Mesodermal cell (in vitro differentiated cells): ENCODE data around the gene GIMAP5.

Experiments
- H3K27ac ChIP-seq: 2 replicates; pipeline ENCODE4 v1.7.0; 2013; ENCODE audit warnings: mild to moderate bottlenecking, low read depth, low read length, moderate library complexity; ENCODE audit not compliant: severe bottlenecking
- H3K36me3 ChIP-seq: 2 replicates; pipeline ENCODE4 v1.7.1; 2013; ENCODE audit warnings: mild to moderate bottlenecking, low read length, moderate library complexity; ENCODE audit not compliant: control insufficient read depth, insufficient read depth
- H3K4me1 ChIP-seq: one replicate; pipeline ENCODE4 v1.7.1; 2013; ENCODE audit warnings: mild to moderate bottlenecking, low read length; ENCODE audit not compliant: insufficient read depth, control insufficient read depth, poor library complexity, severe bottlenecking
- H3K4me3 ChIP-seq: 2 replicates; pipeline ENCODE4 v1.7.0; 2013; ENCODE audit warnings: low read length, control low read depth, mild to moderate bottlenecking; ENCODE audit not compliant: insufficient read depth, poor library complexity, severe bottlenecking; ENCODE audit errors: extremely low read depth
- H3K9me3 ChIP-seq: 2 replicates; pipeline ENCODE4 v1.7.1; 2013; ENCODE audit warnings: mild to moderate bottlenecking, low read length, moderate library complexity; ENCODE audit not compliant: control insufficient read depth
- WGBS, 2 experiments: methylation state at CpG; one replicate each; pipeline ENCODE4 v1.1.5; 2013; ENCODE audit warnings: missing lambda C conversion rate in 2 of 2; ENCODE audit not compliant: insufficient coverage in 2 of 2; 5-methylcytosine and 5-hydroxymethylcytosine counted together

Gene GIMAP5

DNA sequence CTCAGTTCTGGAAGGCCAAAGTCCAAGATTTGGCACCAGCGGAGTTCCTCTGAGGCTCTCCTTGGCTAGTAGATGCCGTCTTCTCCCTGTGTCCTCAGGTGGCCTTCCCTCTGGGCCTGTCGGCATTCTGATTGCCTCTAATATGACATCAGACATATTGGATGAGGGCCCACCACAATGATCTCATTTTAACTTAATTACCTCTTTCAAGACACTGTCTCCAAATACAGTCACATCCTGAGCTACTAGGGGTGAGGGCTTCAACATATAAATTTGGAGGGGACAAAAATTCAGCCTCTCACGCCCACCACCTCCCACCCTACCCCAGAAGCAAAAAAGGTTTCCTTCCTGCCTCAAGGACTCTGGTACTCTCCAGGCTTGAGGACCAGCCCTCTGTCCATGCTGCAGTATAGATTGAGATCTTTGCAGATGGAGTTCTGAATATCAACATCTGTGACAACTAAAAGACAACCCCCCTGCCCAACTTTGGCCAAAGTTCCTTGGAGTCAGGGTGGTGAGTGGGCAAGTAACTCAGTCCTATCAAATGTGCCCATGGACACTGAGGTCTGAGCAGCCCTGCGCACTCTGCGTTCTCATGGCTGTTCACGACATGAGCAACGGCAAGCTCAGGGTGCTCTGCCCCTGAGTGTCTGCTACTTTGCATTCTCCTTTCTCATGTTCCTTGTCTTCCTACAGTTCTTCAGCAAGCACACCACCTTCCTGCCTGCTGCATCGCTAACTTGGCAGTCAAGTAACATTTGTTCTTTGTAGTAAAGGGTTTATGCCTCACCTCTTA lies 51.5 kb downstream of the GIMAP5 start:
- no peaks in the 10 kb centered on the region for H3K36me3 ChIP-seq
- WGBS, 2 experiments: 73 to 78% methylated on average over 4 to 7 of the region's 9 CpGs
- H3K4me1 ChIP-seq: no peaks in the 10 kb centered on the region
- H3K9me3 ChIP-seq: no peaks in the 10 kb centered on the region
- no peak overlapping the region for H3K27ac ChIP-seq
- H3K4me3 ChIP-seq: no peak overlapping the region

DNA sequence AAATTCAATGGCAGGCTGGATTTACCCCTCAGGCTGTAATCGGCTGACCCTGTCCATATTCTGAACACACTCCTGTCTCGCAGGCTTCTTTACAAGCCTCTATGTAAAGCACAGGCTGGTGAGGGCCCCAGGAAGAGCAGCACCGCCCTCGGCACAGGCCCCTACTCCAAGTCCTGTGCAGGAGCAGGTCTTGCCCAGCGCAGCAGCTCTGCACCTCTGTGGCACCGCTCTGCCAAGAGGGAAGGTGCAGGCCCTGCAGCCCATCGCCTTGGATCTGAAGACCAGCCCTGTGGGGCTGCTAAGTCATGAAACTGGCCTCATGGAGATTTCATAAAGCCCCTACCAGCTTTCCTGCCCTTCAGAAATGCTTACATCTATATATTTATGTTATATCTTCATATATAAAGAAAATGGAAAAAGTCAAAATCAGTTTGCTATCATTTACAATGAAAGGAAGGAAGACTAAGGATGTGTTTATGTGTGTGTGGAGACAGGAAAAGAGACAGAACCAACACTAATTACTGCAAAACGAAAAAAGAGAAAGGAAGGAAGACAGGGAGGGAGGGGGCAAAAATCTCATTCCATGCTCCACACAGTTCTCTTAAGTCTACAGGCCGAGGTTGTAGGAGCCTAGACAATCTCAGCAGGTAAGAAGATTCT lies 53.3 kb downstream of the GIMAP5 start:
- Histone ChIP-seq H3K27ac (no peak overlapping the region), H3K36me3 (no peaks in the 10 kb centered on the region), H3K4me3 (no peak overlapping the region), H3K4me1 (no peaks in the 10 kb centered on the region), H3K9me3 (no peaks in the 10 kb centered on the region)
- WGBS, 2 experiments: 94 to 98% methylated on average over 4 to 7 of the region's 9 CpGs

GRCh38 chr7:150791304-150791703 lies 54.1 kb downstream of the GIMAP5 start:
- no peaks in the 10 kb centered on the region for H3K4me1 ChIP-seq
- H3K27ac ChIP-seq: no peak overlapping the region
- 82 to 93% methylated on average over 3 to 4 of the region's 5 CpGs for WGBS, 2 experiments
- H3K9me3 ChIP-seq: no peaks in the 10 kb centered on the region
- H3K4me3 ChIP-seq: no peak overlapping the region
- H3K36me3 ChIP-seq: no peaks in the 10 kb centered on the region

DNA sequence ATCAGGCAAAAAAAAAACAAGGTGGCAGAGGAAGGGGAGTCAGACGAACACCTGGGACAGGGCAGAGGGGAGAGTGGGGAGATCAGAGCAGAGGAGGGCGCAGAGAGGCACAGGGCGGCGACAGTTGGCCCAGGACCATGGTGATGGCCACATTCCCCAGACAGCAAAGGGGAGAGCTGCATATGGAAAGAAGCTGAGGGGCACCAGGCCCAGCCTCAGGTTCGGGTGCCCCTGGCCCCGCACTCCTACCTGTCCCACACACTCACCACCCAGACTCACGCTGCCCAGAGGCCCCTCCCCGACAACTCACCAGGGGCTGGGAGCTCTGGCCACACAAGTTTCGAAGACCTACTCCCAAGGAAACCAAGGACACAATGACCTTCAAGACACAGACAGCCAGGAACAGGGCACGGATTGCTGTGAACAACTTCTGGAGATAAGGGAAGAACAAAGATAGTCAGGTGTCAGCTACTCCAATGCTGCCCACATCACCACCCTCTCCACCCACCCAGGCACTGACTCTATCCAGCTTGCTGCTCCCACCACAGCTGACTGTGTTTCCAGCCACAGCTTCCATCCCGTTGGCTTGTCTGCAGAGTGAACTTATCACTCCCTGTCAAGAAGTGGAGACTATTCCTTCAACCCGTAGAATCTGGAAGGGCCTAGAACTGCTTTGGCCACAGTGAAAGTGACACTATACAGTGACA lies 54.7 kb downstream of the GIMAP5 start:
- Histone ChIP-seq H3K4me1 (no peaks in the 10 kb centered on the region), H3K36me3 (no peaks in the 10 kb centered on the region), H3K27ac (no peak overlapping the region), H3K4me3 (no peak overlapping the region), H3K9me3 (no peaks in the 10 kb centered on the region)
- WGBS, 2 experiments: 92 to 95% methylated on average over 8 to 10 of the region's 12 CpGs
